HG02623 (cell line): ENCODE data around the gene URB1.
"Not testable (repeated sequence)": the region's sequence is repeated elsewhere in the genome, so short reads cannot be mapped to it uniquely, and the experiment has no call there.

Experiments
- ATAC-seq: cut with Tn5 transposase; IDR thresholded peaks from one replicate; pipeline ENCODE4 v1.9.1; 2021; ENCODE audit warnings: moderate library complexity; ENCODE audit not compliant: unreplicated experiment

URB1 gene

GRCh38 chr21:32372755-32373154 lies 20.1 kb downstream of the URB1 start:
- no peak for ATAC-seq

- ATAC-seq = no peak
Measured at GRCh38 chr21:32371913-32372314, 20.9 kb downstream of the URB1 start.

DNA sequence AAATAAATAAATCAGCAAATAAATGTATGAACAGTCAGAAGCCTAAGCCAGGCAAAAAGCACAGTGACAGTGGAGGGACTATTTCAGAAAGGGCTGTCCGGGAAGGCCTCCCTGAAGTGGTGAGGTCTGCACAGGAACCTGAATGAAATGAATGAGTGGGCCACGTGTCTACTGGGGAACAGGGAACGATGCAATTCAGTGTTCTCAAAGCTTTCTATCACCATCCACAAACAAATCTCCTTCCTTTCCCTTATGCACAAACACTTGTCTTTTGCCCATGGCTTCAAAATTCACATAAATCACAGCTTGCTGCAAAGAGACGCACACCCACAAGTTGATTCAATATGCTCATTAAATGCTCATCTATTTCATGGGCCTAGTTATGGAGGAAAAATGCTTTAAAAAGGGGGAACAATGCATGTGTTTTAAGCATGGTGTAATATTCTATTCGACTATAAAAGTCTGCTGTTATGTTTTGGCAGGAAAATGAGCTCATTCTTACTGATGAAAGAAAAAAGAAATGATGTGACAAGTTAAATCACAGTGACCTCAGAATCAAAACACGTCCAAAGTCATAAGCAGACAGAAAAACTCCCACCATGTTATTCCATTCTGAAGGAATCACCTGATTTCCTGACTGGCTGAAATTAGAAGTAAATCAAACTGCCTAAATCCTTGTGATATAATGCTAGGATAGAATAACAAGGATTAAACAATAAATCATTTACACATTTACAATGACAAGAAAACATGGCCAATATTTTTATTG lies 21.6 kb downstream of the URB1 start:
- no peak for ATAC-seq

- ATAC-seq = not testable (repeated sequence)
Measured at GRCh38 chr21:32368961-32369360, 23.9 kb downstream of the URB1 start.

DNA sequence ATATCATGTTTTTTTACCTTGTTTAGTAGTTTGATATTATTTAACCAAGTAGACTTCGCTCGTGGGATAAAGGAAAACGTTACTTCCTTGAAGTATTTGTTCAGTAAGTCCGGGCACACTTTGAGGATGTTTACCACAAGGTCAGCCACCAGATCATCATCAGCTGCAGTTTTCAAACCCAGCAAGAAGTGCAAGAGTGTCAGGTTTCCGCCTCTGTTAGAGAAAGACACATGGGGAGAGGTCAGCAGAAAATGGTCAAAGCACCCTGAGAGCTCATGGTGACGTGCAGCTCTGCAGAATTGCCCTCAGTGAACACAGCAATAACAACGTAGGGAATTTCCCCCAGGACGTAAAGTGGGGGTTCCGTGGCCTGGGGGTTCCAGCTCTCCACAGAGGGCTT lies 24.4 kb downstream of the URB1 start:
- ATAC-seq = no peak

- no peak for ATAC-seq
Measured at GRCh38 chr21:32367158-32367557, 25.7 kb downstream of the URB1 start.

- no peak for ATAC-seq
Measured at GRCh38 chr21:32366191-32366590, 26.6 kb downstream of the URB1 start.

DNA sequence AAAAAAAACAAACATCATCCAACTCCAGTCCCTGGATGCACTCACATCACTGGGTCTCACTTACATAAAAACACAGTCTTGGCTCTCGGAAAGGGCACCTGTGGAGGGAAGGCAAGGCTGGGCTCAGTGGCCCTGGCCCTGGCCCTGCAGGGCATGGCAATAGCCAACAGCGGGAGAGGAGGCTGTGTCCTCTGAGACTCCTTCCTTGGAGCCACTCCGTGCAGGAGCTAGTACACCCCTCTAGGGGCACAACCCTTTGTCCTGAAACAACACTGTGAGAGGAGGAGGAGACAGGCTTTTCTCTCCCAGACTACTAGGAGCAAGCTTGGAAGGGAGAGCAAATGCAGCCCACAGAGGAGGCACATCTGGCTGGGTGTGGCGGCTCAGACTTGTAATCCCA lies 28.0 kb downstream of the URB1 start:
- no peak for ATAC-seq

DNA sequence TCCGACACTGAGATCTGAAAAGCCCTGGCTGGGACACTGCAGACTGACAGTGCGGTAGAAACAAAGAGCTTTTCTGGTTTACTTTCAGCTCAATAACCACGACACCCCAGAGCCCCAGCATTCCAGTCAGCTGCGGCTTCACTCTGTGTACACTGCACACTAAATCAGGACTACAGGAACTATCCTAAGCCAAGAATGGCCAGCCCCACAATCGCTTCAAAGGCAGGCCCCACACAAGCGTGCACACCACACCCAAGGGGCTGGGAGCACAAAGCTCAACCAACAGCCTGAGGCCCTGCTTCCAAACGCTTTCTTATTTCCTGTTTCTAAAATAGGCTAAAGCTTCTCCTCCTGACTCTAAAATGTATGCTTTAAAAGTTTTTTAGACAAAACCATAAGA lies 28.4 kb downstream of the URB1 start:
- no peak for ATAC-seq

- no peak for ATAC-seq
Measured at GRCh38 chr21:32360401-32360975, 32.3 kb downstream of the URB1 start.

- no peak for ATAC-seq
Measured at GRCh38 chr21:32359719-32360260, 33.0 kb downstream of the URB1 start.

DNA sequence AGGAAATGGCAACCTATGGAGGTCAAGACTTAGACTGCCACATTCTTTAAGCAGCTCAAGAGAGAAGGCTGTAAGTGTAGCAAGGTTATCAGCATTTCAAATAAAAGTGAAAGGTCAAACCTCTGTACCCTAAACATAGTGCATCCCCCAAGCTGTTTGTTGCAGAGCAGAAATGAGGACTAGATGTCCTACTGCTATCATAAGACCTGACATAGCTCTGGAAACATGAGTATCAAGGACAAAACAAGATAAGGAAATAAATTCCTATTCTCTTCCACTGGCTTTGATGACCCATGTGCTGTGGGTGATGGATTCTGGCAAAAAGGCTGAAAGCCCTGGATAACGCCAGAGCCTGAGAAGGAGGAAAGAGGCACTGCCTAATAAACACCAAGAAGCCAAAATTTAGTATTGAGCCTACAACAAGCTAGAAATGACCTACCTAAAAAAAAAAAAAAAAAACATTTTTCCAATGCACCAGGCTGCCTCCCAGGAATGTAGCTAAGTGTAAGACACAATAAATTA lies 35.9 kb downstream of the URB1 start:
- no peak for ATAC-seq

DNA sequence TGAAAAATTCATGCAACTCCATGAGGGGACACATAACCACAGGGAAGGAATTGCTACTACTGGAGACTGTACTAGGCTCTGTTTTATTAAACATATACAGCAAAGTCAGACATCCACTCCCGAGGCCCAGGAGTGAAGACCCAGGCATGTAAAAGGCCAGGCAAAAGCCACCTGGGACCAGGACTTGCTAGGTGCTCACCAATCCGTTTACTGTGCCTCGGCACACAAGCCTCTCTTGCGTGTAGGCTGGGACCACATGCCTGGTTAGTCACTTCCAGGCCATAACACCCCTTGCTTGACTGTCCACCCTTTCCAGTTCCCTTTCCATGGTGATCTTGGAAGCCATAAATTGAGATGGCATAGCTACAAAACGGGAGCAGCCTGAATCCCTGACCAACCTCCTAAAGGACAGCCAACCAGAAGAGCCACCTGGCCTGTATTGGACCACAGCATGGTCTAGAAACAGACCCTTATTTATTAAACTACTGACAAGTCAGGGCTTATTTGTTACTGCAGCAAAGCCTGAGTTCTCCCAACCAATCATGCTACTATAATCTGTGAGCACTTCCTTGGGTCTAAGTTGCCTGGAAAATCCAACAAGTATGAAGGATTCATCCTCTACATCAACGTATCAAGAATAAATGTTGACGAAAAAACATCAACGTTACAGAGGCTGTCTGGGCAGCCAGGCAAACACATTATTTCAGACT lies 39.7 kb downstream of the URB1 start:
- ATAC-seq = no peak

GRCh38 chr21:32352526-32352925 lies 40.3 kb downstream of the URB1 start:
- no peak for ATAC-seq

DNA sequence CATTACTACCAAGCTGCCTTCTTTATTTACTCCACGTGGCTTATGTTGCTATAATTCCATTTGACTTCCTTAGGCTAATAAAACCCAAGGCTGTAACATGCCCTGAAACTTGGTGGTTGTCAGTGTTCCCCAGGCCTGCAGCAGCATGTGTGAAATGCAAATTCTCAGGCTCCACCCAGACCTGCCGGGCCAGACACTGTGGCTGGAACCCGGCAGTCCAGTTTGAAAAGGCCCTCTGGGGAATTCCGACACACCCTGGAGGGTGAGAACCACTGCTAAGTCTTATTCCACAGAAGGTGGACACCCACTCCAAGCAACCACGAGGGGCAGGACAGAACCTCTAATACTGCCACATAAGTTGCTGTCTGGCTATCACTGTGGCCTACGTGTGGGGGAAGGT lies 41.4 kb downstream of the URB1 start:
- ATAC-seq = no peak

GRCh38 chr21:32350981-32351380 lies 41.8 kb downstream of the URB1 start:
- ATAC-seq = no peak

DNA sequence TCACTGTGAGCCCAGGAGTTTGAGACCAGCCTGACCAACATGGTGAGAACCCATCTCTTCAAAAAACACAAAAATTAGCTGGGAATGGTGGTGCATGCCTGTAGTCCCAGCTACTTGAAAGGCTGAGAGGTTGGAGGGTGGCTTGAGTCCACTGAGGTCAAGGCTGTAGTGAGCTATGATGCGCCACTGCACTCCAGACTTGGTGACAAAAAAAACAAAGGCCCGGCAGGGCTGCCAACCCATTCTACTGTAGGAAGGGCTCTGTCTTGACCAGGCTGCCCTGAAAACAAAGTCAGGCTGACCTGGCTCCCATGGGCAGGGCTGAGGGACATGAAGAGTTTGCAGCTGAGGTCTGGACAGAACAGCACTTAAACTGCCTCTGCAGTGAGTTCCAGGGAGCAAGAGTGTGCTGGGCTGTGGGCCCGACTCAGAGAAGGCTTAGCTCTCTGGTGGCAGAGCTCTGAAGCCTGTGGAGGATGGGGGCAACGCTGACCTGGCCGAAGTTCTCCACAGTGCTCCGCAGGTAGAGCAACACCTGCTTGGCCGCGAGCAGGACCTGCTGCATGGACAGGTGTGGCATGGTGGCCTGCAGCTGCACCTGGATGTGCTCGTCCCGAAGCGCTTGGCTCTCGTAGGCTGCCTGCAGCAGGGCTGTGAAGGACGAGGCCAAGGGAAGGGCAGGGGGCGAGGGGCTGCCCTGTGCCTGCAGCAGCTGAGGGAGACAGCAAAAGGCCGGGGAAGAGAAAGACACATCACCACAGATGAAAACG lies 42.4 kb downstream of the URB1 start:
- ATAC-seq = no peak

- ATAC-seq = no peak
Measured at GRCh38 chr21:32349333-32349944, 43.4 kb downstream of the URB1 start.

DNA sequence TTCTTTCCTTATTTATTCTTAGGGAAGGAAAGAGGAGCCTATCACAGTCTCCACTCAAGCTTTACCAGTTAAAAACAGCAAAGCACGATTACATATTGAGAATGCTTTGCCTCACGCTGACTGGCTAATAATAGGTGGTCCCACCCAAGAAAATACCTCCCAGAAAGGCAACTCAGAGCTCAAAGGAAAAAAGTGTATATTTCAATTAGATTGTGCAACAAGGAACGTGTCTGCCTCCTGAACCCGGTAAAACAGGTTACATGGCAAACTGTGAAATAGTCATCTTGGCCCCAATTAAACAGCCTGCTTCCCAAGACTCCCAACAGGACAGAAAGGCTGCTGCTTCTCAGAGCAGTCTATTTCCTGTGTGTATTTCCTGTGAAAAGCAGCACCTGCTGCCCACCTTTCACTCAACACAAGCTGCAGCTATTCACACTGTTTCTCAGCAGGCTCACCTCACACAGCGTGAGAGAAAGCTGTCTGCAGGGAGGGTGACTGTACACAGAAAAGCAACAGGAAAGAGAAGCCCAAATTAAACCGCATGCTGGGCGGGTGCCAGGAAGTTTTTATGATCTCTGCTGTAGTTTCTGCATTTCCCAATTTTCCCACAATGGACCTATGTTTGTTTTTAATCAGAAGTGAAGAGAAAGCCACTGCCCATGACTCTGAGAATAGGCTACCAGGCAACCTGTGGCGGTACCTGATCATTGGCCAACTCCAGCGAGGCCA lies 44.0 kb downstream of the URB1 start:
- no peak for ATAC-seq

GRCh38 chr21:32347977-32348376 lies 44.8 kb downstream of the URB1 start:
- ATAC-seq = no peak
